GM19099 (cell line): Measurements from ENCODE around the gene GCFC2.

Experiments
- POLR2A ChIP-seq: IDR thresholded peaks from 3 replicates; pipeline ENCODE4 v1.6.1; 2011; ENCODE audit warnings: low read depth; ENCODE audit not compliant: insufficient read length; ENCODE audit errors: extremely low read depth

Gene GCFC2

GRCh38 chr2:75710577-75711253 is at the start of gene GCFC2:
GCFC2 (minus strand) TSS chr2:75710915; CDS start chr2:75710855, 60 bp downstream.
- peak; percentile 87 for TF ChIP-seq POLR2A

GRCh38 chr2:75752828-75753227 is 42.1 kb upstream of the GCFC2 start:
- no peak for TF ChIP-seq POLR2A

DNA sequence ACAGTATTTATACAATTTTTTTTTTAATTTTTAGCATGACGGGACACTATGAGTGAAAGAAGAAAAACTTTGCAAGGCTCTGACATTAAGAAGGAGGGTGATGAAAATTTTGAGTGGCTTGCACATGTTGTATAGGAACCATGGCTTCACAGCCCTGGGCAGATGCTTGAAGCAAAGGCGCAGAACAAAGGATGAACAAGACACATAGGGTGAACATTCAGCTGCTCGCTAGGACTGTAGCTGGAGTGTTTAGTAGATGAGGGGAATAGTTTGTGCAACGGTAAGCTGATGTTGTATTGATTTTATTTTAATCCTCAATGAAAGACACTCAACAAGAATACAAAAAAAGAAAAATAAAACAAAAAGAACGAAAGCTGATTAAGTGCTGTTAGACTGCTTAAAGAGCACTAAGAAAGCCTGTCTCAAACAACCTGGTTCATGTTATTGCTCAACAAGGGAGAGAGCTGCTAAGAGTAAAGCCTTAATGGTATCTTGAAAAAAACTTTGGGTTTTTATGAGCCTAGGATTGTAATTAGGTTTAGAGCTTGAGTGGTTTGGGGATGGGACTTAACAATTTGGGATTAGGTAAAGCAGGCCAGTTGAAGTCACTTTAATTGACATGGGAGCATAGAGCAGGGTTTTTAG is 41.2 kb upstream of the GCFC2 start:
- no peak for TF ChIP-seq POLR2A

- TF ChIP-seq POLR2A: no peak
These were observed 40.6 kb upstream of the GCFC2 start for GRCh38 chr2:75751360-75751759.

GRCh38 chr2:75737961-75738360 is 27.2 kb upstream of the GCFC2 start:
- no peak for TF ChIP-seq POLR2A

DNA sequence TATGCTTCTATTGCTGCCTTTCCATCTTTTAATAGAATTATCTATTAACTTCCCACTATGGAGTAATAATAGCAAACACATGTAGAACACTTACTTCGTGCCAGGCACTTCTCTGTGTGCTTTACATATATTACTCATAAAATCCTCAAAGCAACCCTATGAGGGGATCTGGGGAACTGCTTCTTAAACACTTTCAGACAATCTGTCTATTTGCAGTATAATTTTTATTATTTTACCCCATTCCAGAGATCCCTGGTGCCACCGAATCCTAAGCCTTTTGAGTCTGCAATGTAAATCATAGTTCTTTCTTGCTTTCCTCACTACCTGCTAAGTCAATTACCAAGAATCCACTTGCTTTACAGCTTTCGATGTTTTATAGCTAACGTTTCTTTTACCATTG is 25.6 kb upstream of the GCFC2 start:
- no peak for TF ChIP-seq POLR2A

- no peak for TF ChIP-seq POLR2A
These were observed 19.1 kb upstream of the GCFC2 start for GRCh38 chr2:75729861-75730260.

- TF ChIP-seq POLR2A: no peak
These were observed 18.1 kb upstream of the GCFC2 start for GRCh38 chr2:75728614-75729419.

- no peak for TF ChIP-seq POLR2A
These were observed 12.0 kb upstream of the GCFC2 start for GRCh38 chr2:75722687-75723086.

DNA sequence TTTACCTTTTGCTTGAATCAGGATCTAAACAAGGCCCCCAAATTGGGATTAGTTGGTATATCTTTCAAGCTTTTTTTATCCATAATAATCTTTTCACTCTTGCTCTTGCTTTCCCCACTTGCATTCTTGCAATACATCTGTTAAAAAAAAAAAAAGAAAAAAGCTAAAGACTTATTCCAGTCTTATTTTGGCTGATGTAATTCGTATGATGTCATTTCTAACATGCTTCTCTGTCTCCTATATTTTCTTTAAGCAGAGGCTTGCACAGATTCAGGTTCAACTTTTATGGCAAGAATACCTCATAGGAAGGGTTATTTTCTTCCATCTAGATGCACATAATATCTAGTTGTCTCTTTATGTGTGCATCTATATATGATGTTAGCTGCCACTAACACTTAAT is 9.8 kb upstream of the GCFC2 start:
- TF ChIP-seq POLR2A: no peak

GRCh38 chr2:75719616-75720015 is 8.9 kb upstream of the GCFC2 start:
- TF ChIP-seq POLR2A: no peak

DNA sequence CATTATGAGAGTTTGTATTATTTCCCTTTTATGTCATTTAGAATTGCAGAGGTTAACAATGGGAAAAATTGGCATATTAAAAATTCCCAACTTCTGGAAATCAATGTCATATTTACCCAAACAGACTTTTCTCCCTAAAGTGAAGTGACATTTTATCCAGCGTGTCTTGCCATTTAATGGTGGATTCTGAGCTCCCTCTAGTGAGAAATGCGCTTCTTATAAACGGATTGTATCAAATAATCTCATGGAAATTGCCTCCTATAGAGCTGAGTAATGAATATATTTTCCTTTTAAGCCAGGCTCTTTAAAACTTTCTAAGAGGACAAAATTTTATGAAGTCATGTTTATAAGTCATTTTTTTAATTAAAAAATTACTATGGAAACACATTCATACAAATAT is 5.7 kb upstream of the GCFC2 start:
- TF ChIP-seq POLR2A: no peak

DNA sequence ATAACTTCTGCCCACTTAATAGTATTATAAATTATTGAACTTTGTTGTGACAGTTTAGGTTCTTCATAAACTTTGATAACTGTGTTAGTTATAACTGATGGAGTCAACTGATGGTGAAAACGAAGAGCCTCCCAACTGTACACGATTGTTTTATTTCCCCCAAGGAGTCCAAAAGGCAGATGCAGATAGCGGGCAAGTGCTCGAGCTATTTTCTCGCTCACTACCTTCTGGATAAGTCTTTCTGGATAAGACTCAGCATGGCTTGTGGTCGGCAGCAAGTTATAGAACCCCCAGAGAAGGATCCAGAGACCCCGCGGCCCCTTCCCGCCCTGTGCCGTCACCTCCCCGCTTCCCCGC is 517 bp downstream of the GCFC2 start:
- TF ChIP-seq POLR2A: no peak

GRCh38 chr2:75709297-75709696 is 1.4 kb downstream of the GCFC2 start:
- no peak for TF ChIP-seq POLR2A

- TF ChIP-seq POLR2A: no peak
These were observed 2.8 kb downstream of the GCFC2 start for GRCh38 chr2:75707901-75708300.

DNA sequence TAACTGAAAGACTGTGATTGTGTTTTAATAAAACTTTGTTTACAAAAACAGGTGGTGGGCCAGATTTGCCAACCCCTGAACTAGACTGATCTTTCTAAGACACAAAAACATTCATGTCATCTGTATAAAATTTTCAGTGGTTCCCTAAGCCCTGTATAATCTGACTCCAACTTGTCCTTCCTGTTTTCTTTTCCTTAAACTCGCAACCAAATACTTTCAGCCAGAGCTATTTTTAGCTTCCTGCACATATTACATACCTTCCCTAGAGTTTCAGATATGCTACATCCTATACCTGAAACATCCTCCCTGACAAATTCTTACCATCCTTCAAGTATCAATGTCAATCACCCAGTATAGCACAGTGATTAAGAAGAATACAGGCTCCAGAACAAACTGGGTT is 4.8 kb downstream of the GCFC2 start:
- no peak for TF ChIP-seq POLR2A
